ENCODE results near the gene FBXO47. TPM values are rescaled to one million over a fixed set of nuclear protein-coding genes. Genes with fewer than 3 reads are reported as not detected.

The FBXO47 gene
- total and polyA plus RNA-seq, 2 donors from 2014 or later = not detected

DNA sequence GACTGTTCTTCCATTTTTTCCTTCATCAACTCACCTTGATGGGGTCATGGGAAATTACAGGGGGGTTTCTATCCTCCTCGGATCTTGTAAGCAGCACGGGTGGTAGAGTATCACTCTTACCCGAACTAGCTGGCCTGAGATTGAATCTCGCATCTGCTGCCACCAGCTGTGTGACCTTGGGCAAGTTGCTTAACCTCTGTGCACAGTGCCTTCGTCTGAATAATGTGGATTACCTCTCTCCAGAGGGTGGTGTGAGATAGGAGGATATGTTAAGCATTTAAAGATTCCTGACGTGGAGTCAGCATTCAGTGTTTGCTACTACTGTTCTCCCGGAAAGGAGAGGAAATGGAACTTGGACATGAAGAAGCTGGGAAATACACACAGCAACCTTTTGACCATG lies 72.9 kb downstream of the FBXO47 start:
- Histone ChIP-seq H3K4me3 (ENCODE audit: low read length in 3 of 3) (no peak overlapping the region), H3K27ac (ENCODE audit: low read depth in 2 of 2, low read length in 2 of 2) (no peak overlapping the region), H3K4me1 (ENCODE audit: control insufficient read depth in 2 of 3, insufficient read depth in 2 of 3, low read depth in 1 of 3, low read length in 3 of 3) (peaks cover 0 to 43% (median 36%) of the 10 kb centered on the region in 3 donors), H3K9ac (ENCODE audit: low read length in 3 of 3) (no peak overlapping the region), H3K9me3 (ENCODE audit: control insufficient read depth in 2 of 3, insufficient read depth in 1 of 3, low read length in 3 of 3) (no peaks in the 10 kb centered on the region), H3K36me3 (ENCODE audit: control insufficient read depth in 2 of 3, insufficient read depth in 3 of 3, low read length in 3 of 3) (peaks cover 2 to 36% (median 13%) of the 10 kb centered on the region in 3 donors), H3K27me3 (ENCODE audit: control insufficient read depth, insufficient read depth, low read length) (no peaks in the 10 kb centered on the region)
- DNase-seq (no peak), FAIRE-seq (no peak)
- intact Hi-C loops (cut with DNase I) = no loop called here
- no peak for TF ChIP-seq CTCF (IDR thresholded peaks at IDR 0.05; ENCODE audit: borderline replicate concordance, extremely low read depth, insufficient read depth)

DNA sequence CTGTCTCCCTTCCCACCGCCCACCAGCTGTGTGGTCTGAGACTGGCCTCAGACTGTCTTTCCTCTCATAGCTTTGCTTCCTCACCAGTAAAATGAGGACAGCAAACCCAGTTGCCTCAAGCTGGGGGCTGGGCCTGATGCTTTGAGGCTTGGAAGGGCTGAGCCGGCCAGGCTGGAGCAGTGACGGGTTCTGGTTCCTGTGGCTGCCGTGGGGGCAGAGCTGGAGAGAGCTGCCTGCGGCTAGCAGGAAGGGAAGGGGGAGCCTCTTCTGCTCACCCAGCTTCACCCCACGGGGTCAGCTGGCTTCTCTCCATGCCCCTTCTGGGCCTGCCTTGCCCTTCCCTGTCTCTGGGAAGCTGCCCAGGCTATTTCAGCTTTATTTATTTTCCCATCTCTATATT lies 73.6 kb downstream of the FBXO47 start:
- H3K27me3 ChIP-seq (ENCODE audit: control insufficient read depth, insufficient read depth, low read length) = no peaks in the 10 kb centered on the region
- FAIRE-seq (no peak), DNase-seq (no peak)
- no peak overlapping the region for H3K9ac ChIP-seq (ENCODE audit: low read length in 3 of 3)
- no peak for TF ChIP-seq CTCF (IDR thresholded peaks at IDR 0.05; ENCODE audit: borderline replicate concordance, extremely low read depth, insufficient read depth)
- H3K4me3 ChIP-seq (ENCODE audit: low read length in 3 of 3) = no peak overlapping the region
- H3K9me3 ChIP-seq (ENCODE audit: control insufficient read depth in 2 of 3, insufficient read depth in 1 of 3, low read length in 3 of 3) = no peaks in the 10 kb centered on the region
- intact Hi-C loops (cut with DNase I) = no loop called here
- peaks cover 2 to 36% (median 15%) of the 10 kb centered on the region in 3 donors for H3K36me3 ChIP-seq (ENCODE audit: control insufficient read depth in 2 of 3, insufficient read depth in 3 of 3, low read length in 3 of 3)
- no peak overlapping the region for H3K27ac ChIP-seq (ENCODE audit: low read depth in 2 of 2, low read length in 2 of 2)
- H3K4me1 ChIP-seq (ENCODE audit: control insufficient read depth in 2 of 3, insufficient read depth in 2 of 3, low read depth in 1 of 3, low read length in 3 of 3) = peaks cover 0 to 36% (median 30%) of the 10 kb centered on the region in 3 donors

GRCh38 chr17:38893113-38893512 lies 74.1 kb downstream of the FBXO47 start:
- Histone ChIP-seq H3K36me3 (ENCODE audit: control insufficient read depth in 2 of 3, insufficient read depth in 3 of 3, low read length in 3 of 3) (peaks cover 2 to 36% (median 15%) of the 10 kb centered on the region in 3 donors), H3K4me1 (ENCODE audit: control insufficient read depth in 2 of 3, insufficient read depth in 2 of 3, low read depth in 1 of 3, low read length in 3 of 3) (peaks cover 0 to 31% (median 25%) of the 10 kb centered on the region in 3 donors), H3K27me3 (ENCODE audit: control insufficient read depth, insufficient read depth, low read length) (no peaks in the 10 kb centered on the region), H3K27ac (ENCODE audit: low read depth in 2 of 2, low read length in 2 of 2) (no peak overlapping the region), H3K9ac (ENCODE audit: low read length in 3 of 3) (no peak overlapping the region), H3K4me3 (ENCODE audit: low read length in 3 of 3) (no peak overlapping the region), H3K9me3 (ENCODE audit: control insufficient read depth in 2 of 3, insufficient read depth in 1 of 3, low read length in 3 of 3) (no peaks in the 10 kb centered on the region)
- no peak for FAIRE-seq
- no peak for DNase-seq
- intact Hi-C loops (cut with DNase I) = no loop called here
- TF ChIP-seq CTCF (IDR thresholded peaks at IDR 0.05; ENCODE audit: borderline replicate concordance, extremely low read depth, insufficient read depth) = no peak

DNA sequence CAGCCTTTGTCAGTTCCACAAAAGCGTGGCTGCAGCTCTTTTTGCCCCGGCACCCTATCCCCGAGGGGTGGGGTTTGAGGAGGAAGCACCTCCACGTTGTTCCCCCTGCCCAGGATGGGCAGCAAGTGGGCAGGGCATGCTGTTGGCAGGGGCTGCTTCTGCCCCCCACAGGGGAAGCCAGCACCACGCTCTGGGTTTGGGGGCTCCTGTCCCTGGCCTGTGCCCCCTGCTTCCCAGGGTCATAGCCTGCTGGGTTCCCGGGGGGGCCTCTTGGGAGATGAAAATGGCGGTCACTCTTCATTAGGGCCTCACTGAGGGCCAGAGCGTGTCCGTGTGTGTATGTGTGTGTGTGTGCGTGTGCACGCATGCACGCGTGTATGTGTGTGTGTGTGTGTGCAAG lies 74.6 kb downstream of the FBXO47 start:
- FAIRE-seq = no peak
- Histone ChIP-seq H3K36me3 (ENCODE audit: control insufficient read depth in 2 of 3, insufficient read depth in 3 of 3, low read length in 3 of 3) (peaks cover 2 to 36% (median 17%) of the 10 kb centered on the region in 3 donors), H3K27ac (ENCODE audit: low read depth in 2 of 2, low read length in 2 of 2) (no peak overlapping the region)

More for the DNA sequence above, 74.6 kb downstream of the FBXO47 start:
- no peak for TF ChIP-seq CTCF (IDR thresholded peaks at IDR 0.05; ENCODE audit: borderline replicate concordance, extremely low read depth, insufficient read depth)
- Histone ChIP-seq H3K9me3 (ENCODE audit: control insufficient read depth in 2 of 3, insufficient read depth in 1 of 3, low read length in 3 of 3) (no peaks in the 10 kb centered on the region), H3K4me1 (ENCODE audit: control insufficient read depth in 2 of 3, insufficient read depth in 2 of 3, low read depth in 1 of 3, low read length in 3 of 3) (peaks cover 0 to 28% (median 20%) of the 10 kb centered on the region in 3 donors), H3K9ac (ENCODE audit: low read length in 3 of 3) (no peak overlapping the region), H3K27me3 (ENCODE audit: control insufficient read depth, insufficient read depth, low read length) (no peaks in the 10 kb centered on the region), H3K4me3 (ENCODE audit: low read length in 3 of 3) (no peak overlapping the region)
- intact Hi-C loops (cut with DNase I) = no loop called here
- no peak for DNase-seq
